Smooth muscle cell of the brain vasculature (primary cell): Measurements from ENCODE around the gene SF3B6.
"Not testable (repeated sequence)": the region's sequence is repeated elsewhere in the genome, so short reads cannot be mapped to it uniquely, and the experiment has no call there.

ENCODE experiments used
- DNase-seq: peaks from one replicate; pipeline ENCODE4 v3.0.0-alpha.2; 2012; ENCODE audit warnings: low read depth, low spot score

SF3B6 gene

GRCh38 chr2:24050041-24050979 lies 25.8 kb downstream of the SF3B6 start:
- no peak for DNase-seq

- DNase-seq, result no peak
Measured at GRCh38 chr2:24049485-24050021, 26.6 kb downstream of the SF3B6 start, which contains the start of gene FKBP1B. FKBP1B (plus strand) TSS chr2:24049741; CDS start chr2:24049850, 109 bp downstream.

- DNase-seq, result no peak
Measured at GRCh38 chr2:24048769-24049484, 27.2 kb downstream of the SF3B6 start.

- no peak for DNase-seq
Measured at GRCh38 chr2:24047703-24048033, 28.5 kb downstream of the SF3B6 start.

- DNase-seq, result peak; percentile 95
Measured at GRCh38 chr2:24046930-24047702, 29.0 kb downstream of the SF3B6 start, which contains the start of gene WDCP. WDCP (minus strand) TSS chr2:24047391; CDS start chr2:24039494, 7,897 bp downstream.

GRCh38 chr2:24046599-24046929 lies 29.6 kb downstream of the SF3B6 start:
- no peak for DNase-seq

GRCh38 chr2:24045511-24046508 lies 30.3 kb downstream of the SF3B6 start:
- no peak for DNase-seq

- not testable (repeated sequence) for DNase-seq
Measured at GRCh38 chr2:24043133-24043532, 33.0 kb downstream of the SF3B6 start.

- no peak for DNase-seq
Measured at GRCh38 chr2:24040511-24040910, 35.6 kb downstream of the SF3B6 start.

- no peak for DNase-seq
Measured at GRCh38 chr2:24038786-24039499, 37.2 kb downstream of the SF3B6 start.

GRCh38 chr2:24026233-24026632 lies 49.9 kb downstream of the SF3B6 start:
- DNase-seq, result no peak

GRCh38 chr2:24024996-24025663 lies 51.0 kb downstream of the SF3B6 start:
- DNase-seq, result no peak

- DNase-seq, result no peak
Measured at GRCh38 chr2:24024018-24024417, 52.1 kb downstream of the SF3B6 start.

GRCh38 chr2:24022975-24023575 lies 53.1 kb downstream of the SF3B6 start:
- no peak for DNase-seq

GRCh38 chr2:24022324-24022974 lies 53.7 kb downstream of the SF3B6 start:
- no peak for DNase-seq

GRCh38 chr2:24021122-24021998 lies 54.8 kb downstream of the SF3B6 start:
- no peak for DNase-seq

- DNase-seq, result no peak
Measured at GRCh38 chr2:24020244-24020643, 55.9 kb downstream of the SF3B6 start.
